BJ (cell line): Measurements from ENCODE around the gene GLP2R. TPM values are rescaled to one million over a fixed set of nuclear protein-coding genes. Genes with fewer than 3 reads are reported as not detected.

Experiments
- CTCF ChIA-PET: fragments of 350-600 bp; formaldehyde crosslinking; extraction: SDS; loops from one replicate; lab custom pipeline; 2021; ENCODE audit warnings: antibody characterized with exemption, inconsistent platforms; lab: Yijun Ruan, JAX
- POLR2A ChIA-PET: fragments of 300-600 bp; sonication (Branson Sonifier 250); formaldehyde crosslinking; extraction: SDS; loops from one replicate; lab custom pipeline; 2021; ENCODE audit warnings: antibody characterized with exemption; lab: Charles Lee
- DNase-seq: peaks from one replicate; pipeline ENCODE4 v3.0.0-alpha.2; 2011; ENCODE audit warnings: low read depth
- H3K27me3 ChIP-seq: 2 replicates; pipeline ENCODE4 v1.6.0; 2011; ENCODE audit warnings: low read length; ENCODE audit not compliant: control insufficient read depth, insufficient read depth
- H3K36me3 ChIP-seq: 2 replicates; pipeline ENCODE4 v1.5.1; 2011; ENCODE audit warnings: low read length; ENCODE audit not compliant: control insufficient read depth, insufficient read depth
- H3K4me3 ChIP-seq: 2 replicates; pipeline ENCODE4 v1.5.1; 2011; ENCODE audit warnings: low read depth, mild to moderate bottlenecking, control low read depth, low read length
- polyA plus RNA-seq: library from polyadenylated mRNA; depleted of rRNA; stranded (reverse); fragments of >200 nt; gene quantifications from 2 replicates; pipeline ENCODE4 v1.2.3, GENCODE V29; 2011
- TF ChIP-seq, protein P1 (sequence below): IDR thresholded peaks from 2 replicates; pipeline ENCODE4 v1.5.1; 2011; ENCODE audit warnings: low read depth, mild to moderate bottlenecking, control low read depth, inconsistent platforms, low read length, moderate library complexity; ENCODE audit not compliant: insufficient read depth

The GLP2R gene
- polyA plus RNA-seq, 1 experiment, result 0.05 TPM

DNA sequence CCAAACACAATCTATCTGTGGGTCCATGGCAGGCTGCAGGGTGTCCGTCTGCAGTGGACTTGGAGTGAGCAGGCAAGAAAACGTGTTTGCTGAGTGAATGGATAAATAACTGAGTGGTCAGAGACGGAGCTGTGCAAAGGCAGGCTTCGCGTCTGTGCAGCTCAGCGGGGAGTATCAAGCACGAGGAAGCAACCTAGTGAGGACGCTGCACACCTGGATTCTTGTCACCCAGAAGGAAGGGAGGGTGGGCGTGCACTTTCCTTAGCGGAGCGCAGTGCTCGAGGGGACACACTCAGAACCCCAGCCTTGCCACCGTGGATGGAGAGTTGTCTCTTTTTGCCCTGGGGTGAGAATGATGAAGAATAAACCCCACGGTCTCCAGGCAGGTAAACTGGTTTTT lies 80.9 kb downstream of the GLP2R start:
- Histone ChIP-seq H3K4me3 (no peak overlapping the region), H3K36me3 (no peaks in the 10 kb centered on the region), H3K27me3 (no peaks in the 10 kb centered on the region)
- CTCF ChIA-PET, result no interaction called here
- no peak for DNase-seq
- TF ChIP-seq, protein P1, sequence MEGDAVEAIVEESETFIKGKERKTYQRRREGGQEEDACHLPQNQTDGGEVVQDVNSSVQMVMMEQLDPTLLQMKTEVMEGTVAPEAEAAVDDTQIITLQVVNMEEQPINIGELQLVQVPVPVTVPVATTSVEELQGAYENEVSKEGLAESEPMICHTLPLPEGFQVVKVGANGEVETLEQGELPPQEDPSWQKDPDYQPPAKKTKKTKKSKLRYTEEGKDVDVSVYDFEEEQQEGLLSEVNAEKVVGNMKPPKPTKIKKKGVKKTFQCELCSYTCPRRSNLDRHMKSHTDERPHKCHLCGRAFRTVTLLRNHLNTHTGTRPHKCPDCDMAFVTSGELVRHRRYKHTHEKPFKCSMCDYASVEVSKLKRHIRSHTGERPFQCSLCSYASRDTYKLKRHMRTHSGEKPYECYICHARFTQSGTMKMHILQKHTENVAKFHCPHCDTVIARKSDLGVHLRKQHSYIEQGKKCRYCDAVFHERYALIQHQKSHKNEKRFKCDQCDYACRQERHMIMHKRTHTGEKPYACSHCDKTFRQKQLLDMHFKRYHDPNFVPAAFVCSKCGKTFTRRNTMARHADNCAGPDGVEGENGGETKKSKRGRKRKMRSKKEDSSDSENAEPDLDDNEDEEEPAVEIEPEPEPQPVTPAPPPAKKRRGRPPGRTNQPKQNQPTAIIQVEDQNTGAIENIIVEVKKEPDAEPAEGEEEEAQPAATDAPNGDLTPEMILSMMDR, result no peak
- POLR2A ChIA-PET, result no interaction called here

DNA sequence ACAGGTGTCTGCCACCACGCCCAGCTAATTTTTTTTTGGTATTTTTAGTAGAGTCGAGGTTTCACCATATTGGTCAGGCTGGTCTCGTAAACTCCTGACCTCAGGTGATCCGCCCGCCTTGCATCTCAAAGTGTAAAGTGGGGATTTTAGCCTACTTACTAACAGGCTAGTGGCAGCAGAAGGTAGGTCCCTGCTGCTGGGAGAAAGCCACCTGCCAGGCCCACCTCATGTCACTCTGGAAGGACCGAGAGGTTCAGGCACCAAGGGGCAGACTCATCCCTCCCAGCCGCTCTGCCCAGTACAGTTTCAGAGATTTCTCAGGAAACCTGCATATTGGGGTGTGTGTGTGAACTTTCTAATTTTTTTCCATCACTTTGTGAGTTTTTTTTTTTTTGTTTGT lies 81.4 kb downstream of the GLP2R start:
- TF ChIP-seq, protein P1, result no peak
- Histone ChIP-seq H3K27me3 (no peaks in the 10 kb centered on the region), H3K4me3 (no peak overlapping the region), H3K36me3 (no peaks in the 10 kb centered on the region)
- DNase-seq, result no peak
- POLR2A ChIA-PET, result no interaction called here
- CTCF ChIA-PET, result interaction anchor here (1.5 kb wide), 1 partner anchor 18 kb away, joined by 4 read pairs; no protein-coding TSS in a partner anchor

DNA sequence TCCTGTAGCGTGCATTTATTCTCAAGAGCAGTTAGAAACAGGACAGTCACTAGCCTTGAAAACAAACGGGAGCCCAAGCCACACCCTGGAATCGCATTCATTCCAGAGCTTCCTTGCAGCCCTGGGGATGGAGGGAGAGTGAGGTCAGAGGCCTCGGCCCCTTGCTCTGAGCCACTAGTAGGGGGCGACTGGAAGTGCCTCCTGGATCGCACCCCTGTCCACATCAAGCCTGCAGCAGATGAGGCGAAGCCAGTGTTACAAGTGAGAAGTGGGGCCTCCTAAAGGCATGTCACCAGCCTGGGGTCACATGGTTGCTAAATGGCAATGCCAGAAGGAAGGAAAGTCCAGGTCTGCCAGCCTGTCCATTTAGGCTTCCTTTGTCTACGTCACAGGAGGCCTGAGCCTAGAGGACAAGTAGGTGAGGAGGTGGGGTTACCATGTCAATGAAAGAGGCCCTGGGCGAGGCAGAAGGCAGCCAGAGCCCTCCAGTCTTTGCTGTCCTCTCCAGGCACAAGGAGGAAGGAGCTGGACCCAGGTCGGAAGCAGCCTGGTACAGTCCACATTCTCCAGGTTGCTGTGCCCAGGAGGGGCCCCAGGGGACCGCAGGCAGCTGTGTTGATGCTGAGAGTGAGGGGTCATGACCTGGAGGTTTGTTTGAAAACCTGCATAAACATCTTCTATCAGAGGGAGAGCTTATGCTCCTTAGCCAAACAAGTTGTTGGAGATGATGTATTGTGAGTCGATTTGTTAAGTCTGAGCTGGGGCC lies 82.3 kb downstream of the GLP2R start:
- TF ChIP-seq, protein P1, result no peak
- H3K27me3 ChIP-seq, result no peaks in the 10 kb centered on the region
- H3K4me3 ChIP-seq, result no peak overlapping the region
- DNase-seq, result no peak
- ChIA-PET CTCF (interaction anchor here (1.0 to 1.5 kb wide), 2 partner anchors 10 to 17 kb away, joined by 3 to 4 read pairs; no protein-coding TSS in a partner anchor), POLR2A (interaction anchor here (0.5 kb wide), 1 partner anchor 99 kb away, joined by 3 read pairs; no protein-coding TSS in a partner anchor)
- H3K36me3 ChIP-seq, result no peaks in the 10 kb centered on the region

DNA sequence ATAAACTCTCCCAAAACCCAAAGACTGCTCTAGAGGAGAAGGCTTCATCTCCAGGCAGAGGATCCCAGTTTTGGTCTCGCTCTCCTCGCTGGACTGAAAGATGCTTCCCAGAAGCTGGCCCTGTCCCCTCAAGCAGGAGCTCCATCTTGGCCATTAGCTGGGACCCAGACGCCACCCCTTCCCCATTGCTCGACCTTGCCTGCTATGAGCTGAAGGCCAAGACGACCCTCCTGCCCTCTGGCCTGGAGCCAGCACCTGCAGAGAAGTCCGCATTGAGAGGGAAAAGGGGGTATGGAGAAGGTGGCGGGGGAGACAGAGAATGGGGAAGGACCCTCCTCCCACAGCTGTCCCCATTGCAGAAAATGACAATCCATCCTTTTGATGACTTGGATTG lies 82.9 kb downstream of the GLP2R start:
- ChIA-PET CTCF (interaction anchor here (1.0 to 1.5 kb wide), 2 partner anchors 11 to 16 kb away, joined by 3 to 4 read pairs; no protein-coding TSS in a partner anchor), POLR2A (no interaction called here)
- TF ChIP-seq, protein P1, result no peak
- no peaks in the 10 kb centered on the region for H3K27me3 ChIP-seq
- no peak for DNase-seq
- H3K36me3 ChIP-seq, result no peaks in the 10 kb centered on the region
- H3K4me3 ChIP-seq, result no peak overlapping the region

DNA sequence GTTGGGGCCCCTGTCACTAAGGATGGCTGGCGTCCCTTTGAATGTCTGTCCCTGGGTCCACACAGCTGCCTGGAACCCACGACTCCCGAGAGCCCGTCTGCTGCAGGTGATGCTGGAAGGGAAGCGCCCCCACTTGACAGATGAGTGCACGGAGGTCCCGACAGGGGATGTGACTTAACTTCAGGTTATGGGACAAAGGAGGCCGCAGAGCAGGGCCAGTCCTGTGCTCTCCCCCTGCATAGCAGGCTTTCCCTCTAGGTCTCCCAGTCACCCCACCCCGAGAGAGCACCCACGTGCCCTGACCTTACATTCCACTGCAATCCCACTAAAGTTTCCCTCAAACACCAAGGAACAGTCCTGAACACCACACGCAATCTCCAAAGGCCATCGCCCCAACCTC lies 85.4 kb downstream of the GLP2R start:
- ChIA-PET POLR2A (no interaction called here), CTCF (no interaction called here)
- no peak for DNase-seq
- TF ChIP-seq, protein P1, result no peak
- Histone ChIP-seq H3K36me3 (no peaks in the 10 kb centered on the region), H3K27me3 (no peaks in the 10 kb centered on the region), H3K4me3 (no peak overlapping the region)
